Measurements from ENCODE around the gene ITPR1.

DNA sequence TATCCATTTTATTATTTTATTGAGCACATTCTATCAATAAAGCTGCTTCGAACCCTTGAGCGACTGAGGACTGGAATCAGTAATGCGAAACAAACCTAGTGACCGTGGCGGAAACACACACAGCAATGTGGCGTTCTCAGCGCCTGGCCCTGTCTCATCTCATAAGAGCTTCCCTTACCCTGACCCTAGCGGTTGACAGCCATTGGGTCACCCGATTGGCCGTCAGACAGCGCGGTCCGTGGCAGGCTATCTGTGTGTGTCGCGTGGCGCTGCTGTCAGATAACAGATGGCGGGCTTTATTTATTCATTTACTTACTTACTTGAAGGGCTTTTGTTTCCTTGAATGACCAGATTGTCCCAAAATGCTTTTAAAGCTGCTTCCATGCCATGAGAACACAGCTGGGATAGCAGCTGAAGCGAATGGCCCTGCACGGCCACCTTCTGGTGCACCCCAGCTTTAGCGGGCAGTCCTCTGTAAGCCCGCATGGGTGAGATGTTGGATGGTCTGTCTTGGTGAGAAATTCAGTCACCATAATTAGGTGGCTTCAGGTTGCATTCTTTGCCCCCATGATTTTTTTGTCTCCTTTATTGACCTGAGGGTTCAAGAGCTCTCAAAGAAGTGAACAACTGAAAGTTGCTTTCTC lies 270.6 kb downstream of the ITPR1 start:
- TF ChIP-seq, protein P1, sequence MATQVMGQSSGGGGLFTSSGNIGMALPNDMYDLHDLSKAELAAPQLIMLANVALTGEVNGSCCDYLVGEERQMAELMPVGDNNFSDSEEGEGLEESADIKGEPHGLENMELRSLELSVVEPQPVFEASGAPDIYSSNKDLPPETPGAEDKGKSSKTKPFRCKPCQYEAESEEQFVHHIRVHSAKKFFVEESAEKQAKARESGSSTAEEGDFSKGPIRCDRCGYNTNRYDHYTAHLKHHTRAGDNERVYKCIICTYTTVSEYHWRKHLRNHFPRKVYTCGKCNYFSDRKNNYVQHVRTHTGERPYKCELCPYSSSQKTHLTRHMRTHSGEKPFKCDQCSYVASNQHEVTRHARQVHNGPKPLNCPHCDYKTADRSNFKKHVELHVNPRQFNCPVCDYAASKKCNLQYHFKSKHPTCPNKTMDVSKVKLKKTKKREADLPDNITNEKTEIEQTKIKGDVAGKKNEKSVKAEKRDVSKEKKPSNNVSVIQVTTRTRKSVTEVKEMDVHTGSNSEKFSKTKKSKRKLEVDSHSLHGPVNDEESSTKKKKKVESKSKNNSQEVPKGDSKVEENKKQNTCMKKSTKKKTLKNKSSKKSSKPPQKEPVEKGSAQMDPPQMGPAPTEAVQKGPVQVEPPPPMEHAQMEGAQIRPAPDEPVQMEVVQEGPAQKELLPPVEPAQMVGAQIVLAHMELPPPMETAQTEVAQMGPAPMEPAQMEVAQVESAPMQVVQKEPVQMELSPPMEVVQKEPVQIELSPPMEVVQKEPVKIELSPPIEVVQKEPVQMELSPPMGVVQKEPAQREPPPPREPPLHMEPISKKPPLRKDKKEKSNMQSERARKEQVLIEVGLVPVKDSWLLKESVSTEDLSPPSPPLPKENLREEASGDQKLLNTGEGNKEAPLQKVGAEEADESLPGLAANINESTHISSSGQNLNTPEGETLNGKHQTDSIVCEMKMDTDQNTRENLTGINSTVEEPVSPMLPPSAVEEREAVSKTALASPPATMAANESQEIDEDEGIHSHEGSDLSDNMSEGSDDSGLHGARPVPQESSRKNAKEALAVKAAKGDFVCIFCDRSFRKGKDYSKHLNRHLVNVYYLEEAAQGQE (IDR thresholded peaks at IDR 0.05): no peak
- TF ChIP-seq CTCF (IDR thresholded peaks at IDR 0.05): no peak
- TF ChIP-seq SMC3 (IDR thresholded peaks at IDR 0.05): no peak
- no peak for TF ChIP-seq EHMT2 (IDR thresholded peaks at IDR 0.05; ENCODE audit: low read depth)
- TF ChIP-seq TP53 (CRISPR knock-in tag; IDR thresholded peaks at IDR 0.05): no peak
- TF ChIP-seq SREBF2 (IDR thresholded peaks at IDR 0.05): no peak
- TF ChIP-seq JUNB (IDR thresholded peaks at IDR 0.05): no peak
- TF ChIP-seq, protein P2, sequence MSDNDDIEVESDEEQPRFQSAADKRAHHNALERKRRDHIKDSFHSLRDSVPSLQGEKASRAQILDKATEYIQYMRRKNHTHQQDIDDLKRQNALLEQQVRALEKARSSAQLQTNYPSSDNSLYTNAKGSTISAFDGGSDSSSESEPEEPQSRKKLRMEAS (IDR thresholded peaks at IDR 0.05): no peak
- TF ChIP-seq HMGXB4 (CRISPR knock-in tag; IDR thresholded peaks at IDR 0.05; ENCODE audit: borderline replicate concordance): no peak
